H1 (cell line): Measurements from ENCODE around the gene PPP2R2B. TPM values are rescaled to one million over a fixed set of nuclear protein-coding genes. Genes with fewer than 3 reads are reported as not detected.

Source experiments
- CHD1 ChIP-seq: IDR thresholded peaks from 2 replicates; pipeline ENCODE4 v1.6.1; 2012; ENCODE audit warnings: low read depth, low read length, improper control_type of control experiment
- HDAC6 ChIP-seq: IDR thresholded peaks from one replicate; pipeline ENCODE4 v1.7.1; 2012; ENCODE audit warnings: low read depth, mild to moderate bottlenecking, inconsistent platforms, low read length, moderate library complexity
- USF2 ChIP-seq: IDR thresholded peaks from 2 replicates; pipeline ENCODE4 v1.6.1; 2011; ENCODE audit warnings: low read length, improper control_type of control experiment
- polyA plus RNA-seq, 7 experiments: library from polyadenylated mRNA; depleted of rRNA in 3 of 7; stranded (reverse) in 5 of 7; unstranded in 2 of 7; fragments of >200 nt in 5 of 7; fragments of 200-250 nt in 2 of 7; gene quantifications; 1 replicate in 5 of 7; 2 replicates in 1 of 7; 4 replicates in 1 of 7; pipeline versions ENCODE4 v1.2.1 to v1.2.3, GENCODE V29; 2011 to 2013; ENCODE audit warnings: missing spikeins in 2 of 7, mixed read lengths in 2 of 7
- total RNA-seq: library from RNA; stranded (reverse); fragmentation: NEBNext Ultra II Directional; extraction: Animal tissue kit (Norgen Biotek cat#: 25700); gene quantifications from 2 replicates; pipeline ENCODE4 v1.2.1, GENCODE V29; 2021

Gene PPP2R2B
- total and polyA plus RNA-seq, 2 of the 8 experiments (the other 6 are each of a cell fraction or from before 2014, with no cell fraction given), result 21.1 to 37.1 TPM

- TF ChIP-seq USF2 (no peak), HDAC6 (no peak), CHD1 (no peak)
These were observed 12.3 kb downstream of the PPP2R2B start (continued) for GRCh38 chr5:146866263-146866662.
